HUES6 (cell line): ENCODE data around the gene ANXA3.

Experiments
- H3K27ac ChIP-seq: 2 replicates; pipeline ENCODE4 v1.7.0; 2013; ENCODE audit warnings: low read depth, mild to moderate bottlenecking, low read length, inconsistent platforms
- H3K27me3 ChIP-seq: 2 replicates; pipeline ENCODE4 v1.6.1; 2013; ENCODE audit warnings: low read length; ENCODE audit not compliant: control insufficient read depth, insufficient read depth
- H3K36me3 ChIP-seq: 2 replicates; pipeline ENCODE4 v1.6.1; 2013; ENCODE audit warnings: low read length; ENCODE audit not compliant: control insufficient read depth, insufficient read depth
- H3K4me1 ChIP-seq: 2 replicates; pipeline ENCODE4 v1.6.1; 2013; ENCODE audit warnings: low read length; ENCODE audit not compliant: control insufficient read depth, insufficient read depth
- H3K4me3 ChIP-seq: 2 replicates; pipeline ENCODE4 v1.5.1; 2013; ENCODE audit warnings: low read depth, low read length
- H3K9ac ChIP-seq: one replicate; pipeline ENCODE4 v1.6.1; 2013; ENCODE audit warnings: mild to moderate bottlenecking, low read length
- H3K9me3 ChIP-seq: 2 replicates; pipeline ENCODE4 v1.6.1; 2013; ENCODE audit warnings: low read depth, low read length; ENCODE audit not compliant: control insufficient read depth, insufficient read depth

Gene ANXA3

DNA sequence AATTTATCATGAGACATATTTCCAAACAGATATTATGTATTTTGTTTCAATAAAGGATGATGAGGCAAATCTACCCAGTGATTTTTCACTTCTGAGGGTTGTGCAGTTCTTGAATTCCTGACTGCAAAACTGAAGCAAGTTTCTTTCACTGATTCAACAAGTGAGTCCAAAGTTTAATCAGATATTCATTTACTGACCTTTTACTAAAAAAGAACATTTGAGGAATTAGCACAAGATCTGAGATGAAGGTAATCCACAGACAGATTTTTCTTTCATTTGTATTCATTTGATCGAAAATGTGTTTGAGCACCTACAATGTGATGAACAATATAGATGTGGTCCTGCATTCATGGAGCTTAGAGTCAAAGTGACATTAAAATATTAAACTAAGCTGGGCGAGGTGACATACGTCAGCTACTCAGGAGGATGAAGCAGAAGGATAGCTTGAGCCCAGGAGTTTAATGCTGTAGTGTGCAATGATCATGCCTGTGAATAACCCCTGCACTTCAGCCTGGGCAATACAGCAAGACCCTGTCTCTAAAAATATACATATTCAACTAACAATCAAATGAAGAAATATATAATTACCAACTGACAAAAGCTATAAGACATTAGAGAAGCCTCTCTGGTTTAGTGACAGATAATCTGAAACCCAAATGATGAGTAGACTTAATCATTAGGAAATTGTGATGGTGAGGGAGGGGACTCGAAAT is 76.6 kb downstream of the ANXA3 start:
- no peak overlapping the region for H3K4me3 ChIP-seq
- no peaks in the 10 kb centered on the region for H3K36me3 ChIP-seq
- no peaks in the 10 kb centered on the region for H3K27me3 ChIP-seq
- no peak overlapping the region for H3K27ac ChIP-seq
- H3K9ac ChIP-seq, result no peak overlapping the region
- H3K4me1 ChIP-seq, result peaks cover 17% of the 10 kb centered on the region; the same call in 1 of the 2 replicates
- no peaks in the 10 kb centered on the region for H3K9me3 ChIP-seq

DNA sequence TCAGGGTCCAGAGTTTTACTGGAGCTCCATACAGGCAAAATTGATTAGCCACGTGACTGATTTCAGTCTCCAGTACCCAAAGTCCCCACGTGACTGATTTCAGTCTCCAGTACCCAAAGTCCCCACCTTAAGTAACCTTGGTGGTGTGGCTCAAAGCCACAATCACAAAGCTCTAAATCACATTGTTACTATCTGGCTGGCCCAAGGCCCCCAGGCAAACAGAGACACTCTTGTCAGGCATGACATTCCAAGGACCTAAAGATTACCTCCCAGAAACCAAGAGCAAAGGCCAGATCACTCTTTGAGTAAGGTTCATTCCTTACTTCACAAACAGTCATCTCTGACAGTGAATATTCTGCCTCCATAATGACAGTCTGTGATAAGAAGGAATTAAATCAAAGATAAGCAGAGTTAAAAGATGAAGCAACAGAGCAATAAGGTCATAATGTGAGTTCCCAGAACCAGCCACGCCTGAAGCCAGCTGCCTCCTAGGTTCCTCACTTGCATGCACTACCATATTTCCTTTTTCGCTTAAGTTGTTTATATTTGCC is 78.5 kb downstream of the ANXA3 start:
- no peak overlapping the region for H3K9ac ChIP-seq
- no peaks in the 10 kb centered on the region for H3K36me3 ChIP-seq
- H3K4me1 ChIP-seq, result peaks cover 12% of the 10 kb centered on the region; the same call in 1 of the 2 replicates
- no peak overlapping the region for H3K4me3 ChIP-seq
- H3K9me3 ChIP-seq, result no peaks in the 10 kb centered on the region
- H3K27ac ChIP-seq, result no peak overlapping the region; the same call in 1 of the 2 replicates
- no peaks in the 10 kb centered on the region for H3K27me3 ChIP-seq

DNA sequence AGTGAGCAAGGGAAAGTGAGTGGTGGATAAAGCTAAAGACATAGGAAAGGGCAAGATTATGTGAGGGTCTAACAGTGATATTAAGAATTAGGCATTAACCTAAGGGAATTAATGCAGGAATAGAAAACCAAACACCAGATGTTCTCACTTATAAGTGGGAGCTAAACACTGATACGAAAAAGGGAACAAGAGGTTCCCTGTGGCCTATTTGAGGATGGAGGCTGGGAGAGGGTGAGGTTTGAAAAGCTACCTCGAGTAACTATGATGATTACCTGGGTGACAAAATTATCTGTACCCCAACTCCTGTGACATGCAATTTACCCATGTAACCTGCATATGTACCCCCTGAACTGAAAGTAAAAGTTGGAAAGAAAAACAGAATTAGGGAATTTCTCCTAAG is 79.0 kb downstream of the ANXA3 start:
- Histone ChIP-seq H3K27ac (no peak overlapping the region), H3K27me3 (no peaks in the 10 kb centered on the region), H3K9me3 (no peaks in the 10 kb centered on the region), H3K9ac (no peak overlapping the region), H3K36me3 (no peaks in the 10 kb centered on the region), H3K4me3 (no peak overlapping the region), H3K4me1 (peaks cover 12% of the 10 kb centered on the region; the same call in 1 of the 2 replicates)

DNA sequence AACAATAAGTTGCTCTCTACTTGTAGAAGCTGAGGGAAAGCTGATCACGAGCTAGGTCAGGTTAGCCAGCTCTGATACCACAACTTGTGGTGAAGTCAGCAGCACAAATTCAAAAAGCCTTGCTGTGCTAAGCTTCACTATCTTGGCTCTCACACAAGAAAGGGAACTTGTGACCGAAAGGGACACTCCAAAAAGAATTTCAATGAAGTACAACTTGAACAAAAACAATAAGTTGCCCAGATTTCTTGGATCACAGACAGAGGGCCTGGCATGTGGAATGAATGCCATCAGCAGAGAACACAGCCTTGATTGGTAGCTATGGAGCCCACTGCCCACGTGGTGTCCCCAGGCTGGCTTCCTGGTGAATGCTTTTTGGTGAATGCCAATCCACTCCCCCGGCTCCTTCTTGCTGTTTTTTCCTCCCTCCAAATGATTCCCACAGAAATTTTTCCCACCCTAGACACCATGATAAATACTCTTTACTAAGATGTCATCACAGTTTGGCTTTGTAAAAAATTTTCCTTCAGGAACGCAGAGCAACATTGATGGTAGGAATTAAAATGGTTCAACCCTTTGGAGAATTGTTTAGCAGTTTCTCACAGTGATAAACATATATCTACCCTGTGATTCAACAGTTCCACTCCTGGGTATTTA is 82.6 kb downstream of the ANXA3 start:
- peaks cover 8% of the 10 kb centered on the region; the same call in 1 of the 2 replicates for H3K4me1 ChIP-seq
- H3K4me3 ChIP-seq, result no peak overlapping the region
- no peak overlapping the region for H3K9ac ChIP-seq
- no peak overlapping the region for H3K27ac ChIP-seq
- no peaks in the 10 kb centered on the region for H3K36me3 ChIP-seq
- H3K9me3 ChIP-seq, result no peaks in the 10 kb centered on the region
- no peaks in the 10 kb centered on the region for H3K27me3 ChIP-seq

DNA sequence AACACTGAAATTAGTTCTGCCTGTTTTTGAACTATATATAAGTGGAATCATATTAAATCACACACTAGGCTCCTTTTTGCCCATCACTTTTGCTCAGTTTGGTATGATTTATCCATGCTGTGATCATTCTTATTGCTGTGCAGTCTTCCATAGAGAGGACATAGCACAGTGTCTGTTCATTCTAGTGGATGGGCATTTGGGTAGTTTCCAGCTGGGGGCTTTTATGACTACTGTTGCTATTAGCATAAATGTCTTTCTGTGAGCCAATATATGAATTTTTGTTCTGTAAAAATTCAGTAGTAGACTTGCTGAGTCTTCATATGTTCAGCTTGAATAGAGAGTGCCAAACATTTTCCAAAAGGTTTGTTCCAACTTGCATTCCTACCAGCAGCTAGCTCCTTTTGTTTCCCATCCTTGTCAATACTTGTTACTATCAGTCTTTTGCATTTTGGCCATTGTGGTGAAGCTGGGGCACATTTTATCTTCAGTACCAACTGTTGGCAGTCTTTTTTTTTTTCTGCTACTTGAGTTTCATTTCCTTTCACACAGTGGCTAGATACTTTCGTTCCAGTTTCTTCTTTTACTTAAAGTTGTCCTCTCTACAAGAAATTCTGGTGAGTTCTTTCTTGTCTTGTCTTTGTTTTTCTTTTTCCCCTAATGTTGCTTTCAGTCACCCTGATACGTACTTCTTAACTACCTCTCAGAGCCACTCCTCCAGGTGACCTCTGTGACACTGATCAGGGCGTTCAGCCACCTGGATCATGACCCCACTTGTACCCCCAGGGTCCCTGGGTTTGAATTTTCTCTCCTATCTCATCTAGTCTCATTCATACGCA is 87.0 kb downstream of the ANXA3 start:
- no peak overlapping the region for H3K4me3 ChIP-seq
- H3K4me1 ChIP-seq, result no peaks in the 10 kb centered on the region
- no peaks in the 10 kb centered on the region for H3K9me3 ChIP-seq
- H3K9ac ChIP-seq, result no peak overlapping the region
- no peaks in the 10 kb centered on the region for H3K27me3 ChIP-seq
- no peaks in the 10 kb centered on the region for H3K36me3 ChIP-seq
- no peak overlapping the region for H3K27ac ChIP-seq

DNA sequence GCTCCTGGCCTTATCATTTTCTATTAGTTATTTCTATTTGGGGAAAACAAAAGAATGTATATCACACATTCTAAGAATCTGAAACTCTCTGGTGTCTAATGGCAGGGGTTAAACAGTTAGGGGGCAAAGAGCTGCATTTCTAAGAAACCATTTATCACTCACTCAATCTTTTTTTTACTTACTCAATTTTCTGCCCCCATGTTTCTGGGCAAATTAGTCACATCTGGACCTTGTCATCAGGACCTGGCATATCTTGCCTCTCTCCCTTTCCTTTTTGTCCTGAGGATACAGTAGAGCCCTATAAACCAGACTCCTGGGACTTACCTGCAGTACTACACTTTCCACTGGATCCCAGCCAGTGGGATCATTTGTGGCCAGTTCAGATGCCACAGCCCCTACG is 89.1 kb downstream of the ANXA3 start:
- no peak overlapping the region for H3K9ac ChIP-seq
- H3K36me3 ChIP-seq, result no peaks in the 10 kb centered on the region
- H3K4me3 ChIP-seq, result no peak overlapping the region
- H3K27ac ChIP-seq, result no peak overlapping the region
- H3K27me3 ChIP-seq, result no peaks in the 10 kb centered on the region
- H3K9me3 ChIP-seq, result no peaks in the 10 kb centered on the region
- H3K4me1 ChIP-seq, result 0 out of 2 replicates have a peak, but pooled peaks cover under 1% of the 10 kb centered on the region

DNA sequence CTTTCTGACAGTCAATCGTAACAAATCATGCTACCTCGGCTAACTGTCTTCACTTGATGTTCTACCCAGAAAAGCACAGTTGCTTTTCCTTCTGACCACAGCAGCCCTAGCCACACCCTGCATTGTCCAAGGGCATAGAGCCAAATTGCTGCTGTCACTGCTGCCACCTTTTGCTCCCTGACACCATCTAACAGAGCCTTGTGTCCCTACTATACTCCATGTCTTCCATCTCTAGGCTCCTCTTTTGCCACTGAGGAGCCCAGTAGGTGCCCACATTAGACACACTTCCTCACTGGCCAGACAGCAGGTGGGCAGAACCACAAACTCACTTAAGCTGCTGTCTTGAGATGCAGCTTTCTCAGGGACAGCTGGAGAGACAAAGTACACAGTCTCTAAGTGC is 91.4 kb downstream of the ANXA3 start:
- Histone ChIP-seq H3K4me3 (no peak overlapping the region), H3K9ac (no peak overlapping the region), H3K4me1 (peaks cover 9% of the 10 kb centered on the region; the same call in 1 of the 2 replicates), H3K36me3 (no peaks in the 10 kb centered on the region), H3K27ac (no peak overlapping the region), H3K27me3 (no peaks in the 10 kb centered on the region), H3K9me3 (no peaks in the 10 kb centered on the region)

DNA sequence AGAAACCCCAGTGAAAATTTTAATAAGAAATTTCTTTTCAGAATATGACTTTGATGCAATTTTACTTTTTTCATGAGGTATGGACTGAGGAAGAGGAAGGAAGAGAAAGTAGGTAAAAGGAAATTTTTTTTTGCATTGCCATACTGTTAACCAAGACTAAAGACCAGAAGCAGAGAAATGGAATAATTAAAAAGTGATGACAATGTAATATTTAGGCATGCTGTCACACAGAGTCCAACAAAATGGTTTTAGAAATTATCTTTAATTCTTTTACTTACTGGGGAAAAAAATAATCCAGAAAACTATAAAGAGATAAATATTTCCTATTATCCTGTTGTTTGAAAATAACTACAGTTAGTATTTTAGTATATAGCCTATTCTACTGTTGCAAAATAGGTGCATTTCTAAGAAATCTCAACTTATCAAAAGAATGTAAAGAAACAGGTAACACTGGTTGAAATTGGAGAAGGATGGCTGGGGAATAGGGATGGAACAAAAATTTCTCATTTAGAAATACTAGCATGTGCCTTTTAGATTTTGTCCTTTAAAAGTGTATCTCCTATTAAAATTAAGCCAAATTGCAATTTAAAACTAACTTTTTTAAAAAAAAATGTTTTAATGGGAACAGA is 92.6 kb downstream of the ANXA3 start:
- Histone ChIP-seq H3K27ac (no peak overlapping the region), H3K36me3 (no peaks in the 10 kb centered on the region), H3K9me3 (no peaks in the 10 kb centered on the region), H3K27me3 (no peaks in the 10 kb centered on the region), H3K9ac (no peak overlapping the region), H3K4me3 (no peak overlapping the region), H3K4me1 (peaks cover 9% of the 10 kb centered on the region; the same call in 1 of the 2 replicates)

DNA sequence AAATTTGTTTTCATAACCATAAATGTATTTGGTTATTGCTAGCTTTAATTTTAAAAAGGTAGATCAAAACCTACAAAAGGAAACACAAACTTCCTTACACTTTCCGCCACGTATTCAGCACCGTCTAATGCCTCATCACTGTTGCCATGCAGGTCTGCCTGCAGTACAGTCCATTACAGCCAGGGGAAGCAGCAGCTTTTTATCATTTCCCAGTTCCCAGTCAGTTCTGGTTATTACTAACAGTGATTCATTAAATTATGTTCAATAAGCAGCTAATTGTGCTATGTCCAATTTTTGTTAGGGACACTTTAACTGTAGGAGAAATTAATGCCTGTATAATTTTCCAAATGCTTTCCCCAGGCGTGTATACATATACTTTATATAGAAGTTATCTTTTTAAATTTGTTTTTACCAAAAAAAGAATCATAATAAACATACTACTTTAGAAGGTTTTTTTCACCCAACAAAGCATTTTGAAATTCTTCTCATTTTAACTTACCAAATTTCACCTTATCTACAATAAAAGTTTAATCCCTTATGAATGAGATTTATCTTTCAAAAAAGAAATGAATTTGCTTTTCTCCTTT is 93.3 kb downstream of the ANXA3 start:
- H3K9me3 ChIP-seq, result no peaks in the 10 kb centered on the region
- H3K27me3 ChIP-seq, result no peaks in the 10 kb centered on the region
- no peaks in the 10 kb centered on the region for H3K36me3 ChIP-seq
- H3K4me3 ChIP-seq, result no peak overlapping the region
- H3K4me1 ChIP-seq, result peaks cover 9% of the 10 kb centered on the region; the same call in 1 of the 2 replicates
- H3K27ac ChIP-seq, result no peak overlapping the region
- H3K9ac ChIP-seq, result no peak overlapping the region
